H1 (cell line): Measurements from ENCODE around the gene TRAF3. TPM values are rescaled to one million over a fixed set of nuclear protein-coding genes. Genes with fewer than 3 reads are reported as not detected.

ENCODE experiments used
- CREB1 ChIP-seq: IDR thresholded peaks from 2 replicates; pipeline ENCODE4 v1.6.1; 2012; ENCODE audit warnings: inconsistent platforms
- SIX5 ChIP-seq: IDR thresholded peaks from 2 replicates; pipeline ENCODE4 v1.6.1; 2011; ENCODE audit warnings: mild to moderate bottlenecking, low read depth, low read length
- polyA plus RNA-seq, 7 experiments: library from polyadenylated mRNA; depleted of rRNA in 3 of 7; stranded (reverse) in 5 of 7; unstranded in 2 of 7; fragments of >200 nt in 5 of 7; fragments of 200-250 nt in 2 of 7; gene quantifications; 1 replicate in 5 of 7; 2 replicates in 1 of 7; 4 replicates in 1 of 7; pipeline versions ENCODE4 v1.2.1 to v1.2.3, GENCODE V29; 2011 to 2013; ENCODE audit warnings: missing spikeins in 2 of 7, mixed read lengths in 2 of 7
- total RNA-seq: library from RNA; stranded (reverse); fragmentation: NEBNext Ultra II Directional; extraction: Animal tissue kit (Norgen Biotek cat#: 25700); gene quantifications from 2 replicates; pipeline ENCODE4 v1.2.1, GENCODE V29; 2021

Gene TRAF3
- total and polyA plus RNA-seq, 2 of the 8 experiments (the other 6 are each of a cell fraction or from before 2014, with no cell fraction given), result 5.8 to 12.1 TPM

- no peak for TF ChIP-seq CREB1
- TF ChIP-seq SIX5, result no peak
Measured at GRCh38 chr14:102737402-102738372, 39.6 kb upstream of the TRAF3 start (continued).
